ENCODE results near the gene LTB4R. TPM values are rescaled to one million over a fixed set of nuclear protein-coding genes. Genes with fewer than 3 reads are reported as not detected.

Gene LTB4R
- total and polyA plus RNA-seq, 9 of the 15 experiments (the other 6 are each of a cell fraction or from before 2014, with no cell fraction given), result 0.38 to 10.5 (median 2.8) TPM

GRCh38 chr14:24299255-24300191, 11.8 kb upstream of the LTB4R start, which contains the start of the genes DHRS1 and NOP9 (continued):
- TF ChIP-seq TCF3 (CRISPR knock-in tag; IDR thresholded peaks at IDR 0.05), result no peak
- no peak for TF ChIP-seq ZNF431 (CRISPR knock-in tag; IDR thresholded peaks at IDR 0.05)
- TF ChIP-seq GABPA (tag; conservative IDR thresholded peaks at IDR 0.05; ENCODE audit: low read depth), result 0 out of 2 replicates have a peak, but pooled peaks have one; percentile 36
- no peak for TF ChIP-seq ZNF780A (CRISPR knock-in tag; IDR thresholded peaks at IDR 0.05)
- TF ChIP-seq MYC (IDR thresholded peaks at IDR 0.05; ENCODE audit: low read depth, low read length), result peak; percentile 74
- no peak for TF ChIP-seq MYC (CRISPR knock-in tag; IDR thresholded peaks at IDR 0.05; ENCODE audit: borderline replicate concordance, low read depth)
- TF ChIP-seq MAX (CRISPR knock-in tag; IDR thresholded peaks at IDR 0.05), result peak; percentile 75
- TF ChIP-seq, protein P1, sequence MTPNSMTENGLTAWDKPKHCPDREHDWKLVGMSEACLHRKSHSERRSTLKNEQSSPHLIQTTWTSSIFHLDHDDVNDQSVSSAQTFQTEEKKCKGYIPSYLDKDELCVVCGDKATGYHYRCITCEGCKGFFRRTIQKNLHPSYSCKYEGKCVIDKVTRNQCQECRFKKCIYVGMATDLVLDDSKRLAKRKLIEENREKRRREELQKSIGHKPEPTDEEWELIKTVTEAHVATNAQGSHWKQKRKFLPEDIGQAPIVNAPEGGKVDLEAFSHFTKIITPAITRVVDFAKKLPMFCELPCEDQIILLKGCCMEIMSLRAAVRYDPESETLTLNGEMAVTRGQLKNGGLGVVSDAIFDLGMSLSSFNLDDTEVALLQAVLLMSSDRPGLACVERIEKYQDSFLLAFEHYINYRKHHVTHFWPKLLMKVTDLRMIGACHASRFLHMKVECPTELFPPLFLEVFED (CRISPR knock-in tag; conservative IDR thresholded peaks at IDR 0.05), result no peak
- TF ChIP-seq NRF1 (conservative IDR thresholded peaks at IDR 0.05 in 1 of 2, IDR thresholded peaks at IDR 0.05 in 1 of 2), result peak; percentile 63 to 70
- TF ChIP-seq, protein P2, sequence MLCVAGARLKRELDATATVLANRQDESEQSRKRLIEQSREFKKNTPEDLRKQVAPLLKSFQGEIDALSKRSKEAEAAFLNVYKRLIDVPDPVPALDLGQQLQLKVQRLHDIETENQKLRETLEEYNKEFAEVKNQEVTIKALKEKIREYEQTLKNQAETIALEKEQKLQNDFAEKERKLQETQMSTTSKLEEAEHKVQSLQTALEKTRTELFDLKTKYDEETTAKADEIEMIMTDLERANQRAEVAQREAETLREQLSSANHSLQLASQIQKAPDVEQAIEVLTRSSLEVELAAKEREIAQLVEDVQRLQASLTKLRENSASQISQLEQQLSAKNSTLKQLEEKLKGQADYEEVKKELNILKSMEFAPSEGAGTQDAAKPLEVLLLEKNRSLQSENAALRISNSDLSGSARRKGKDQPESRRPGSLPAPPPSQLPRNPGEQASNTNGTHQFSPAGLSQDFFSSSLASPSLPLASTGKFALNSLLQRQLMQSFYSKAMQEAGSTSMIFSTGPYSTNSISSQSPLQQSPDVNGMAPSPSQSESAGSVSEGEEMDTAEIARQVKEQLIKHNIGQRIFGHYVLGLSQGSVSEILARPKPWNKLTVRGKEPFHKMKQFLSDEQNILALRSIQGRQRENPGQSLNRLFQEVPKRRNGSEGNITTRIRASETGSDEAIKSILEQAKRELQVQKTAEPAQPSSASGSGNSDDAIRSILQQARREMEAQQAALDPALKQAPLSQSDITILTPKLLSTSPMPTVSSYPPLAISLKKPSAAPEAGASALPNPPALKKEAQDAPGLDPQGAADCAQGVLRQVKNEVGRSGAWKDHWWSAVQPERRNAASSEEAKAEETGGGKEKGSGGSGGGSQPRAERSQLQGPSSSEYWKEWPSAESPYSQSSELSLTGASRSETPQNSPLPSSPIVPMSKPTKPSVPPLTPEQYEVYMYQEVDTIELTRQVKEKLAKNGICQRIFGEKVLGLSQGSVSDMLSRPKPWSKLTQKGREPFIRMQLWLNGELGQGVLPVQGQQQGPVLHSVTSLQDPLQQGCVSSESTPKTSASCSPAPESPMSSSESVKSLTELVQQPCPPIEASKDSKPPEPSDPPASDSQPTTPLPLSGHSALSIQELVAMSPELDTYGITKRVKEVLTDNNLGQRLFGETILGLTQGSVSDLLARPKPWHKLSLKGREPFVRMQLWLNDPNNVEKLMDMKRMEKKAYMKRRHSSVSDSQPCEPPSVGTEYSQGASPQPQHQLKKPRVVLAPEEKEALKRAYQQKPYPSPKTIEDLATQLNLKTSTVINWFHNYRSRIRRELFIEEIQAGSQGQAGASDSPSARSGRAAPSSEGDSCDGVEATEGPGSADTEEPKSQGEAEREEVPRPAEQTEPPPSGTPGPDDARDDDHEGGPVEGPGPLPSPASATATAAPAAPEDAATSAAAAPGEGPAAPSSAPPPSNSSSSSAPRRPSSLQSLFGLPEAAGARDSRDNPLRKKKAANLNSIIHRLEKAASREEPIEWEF (CRISPR knock-in tag; IDR thresholded peaks at IDR 0.05), result no peak
- TF ChIP-seq RB1 (IDR thresholded peaks at IDR 0.05; ENCODE audit: low read depth), result peak; percentile 17; the same call in 1 of the 2 replicates
- no peak for TF ChIP-seq SMARCB1 (IDR thresholded peaks at IDR 0.05; ENCODE audit: insufficient read length, low read depth)
- TF ChIP-seq TFAP4 (CRISPR knock-in tag; IDR thresholded peaks at IDR 0.05; ENCODE audit: borderline replicate concordance), result peak; percentile 95
- peak; percentile 87 for TF ChIP-seq PHF20 (IDR thresholded peaks at IDR 0.05; ENCODE audit: partially characterized antibody)
- 0 out of 4 replicates have a peak, but pooled peaks of 1 of the 2 experiments have one; percentile 28 for TF ChIP-seq SRF (CRISPR knock-in tag; IDR thresholded peaks at IDR 0.05)
- no peak for TF ChIP-seq SNRNP70 (optimal IDR thresholded peaks at IDR 0.05; ENCODE audit: low read depth, low read length)
- TF ChIP-seq ZNF324 (CRISPR knock-in tag; IDR thresholded peaks at IDR 0.05), result no peak
- peak; percentile 59 for TF ChIP-seq ELF1 (tag; IDR thresholded peaks at IDR 0.05)
- peak; percentile 10 for TF ChIP-seq TAF9B (IDR thresholded peaks at IDR 0.05; ENCODE audit: partially characterized antibody)

Measured in K562 (cell line).